UCSD-AML1 (cell line): Measurements from ENCODE around the gene ESRP2.
A peak's percentile ranks its signal among the peaks of the same experiment; 100 is the strongest.

ENCODE experiments used
- DNase-seq: peaks from one replicate; lab custom pipeline; 2025; ENCODE audit not compliant: unreplicated experiment; lab: John Stamatoyannopoulos, UW

ESRP2 gene

DNA sequence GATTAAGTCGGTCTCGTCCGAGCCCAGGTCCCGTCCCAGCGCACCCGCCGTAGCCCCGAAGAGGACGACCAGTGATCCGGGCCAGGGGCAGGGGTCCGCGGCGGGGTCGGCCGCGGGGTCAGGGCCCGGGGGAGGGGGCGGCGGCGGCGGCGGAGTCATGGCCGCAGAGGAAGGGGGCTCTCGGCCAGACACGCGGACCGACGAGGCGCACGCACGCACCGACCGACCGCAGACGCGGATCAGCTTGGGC lies at the start of gene ESRP2:
ESRP2 (minus strand) TSS at position 241 of the 250 bp plus-strand sequence; CDS start at position 159, 82 bp downstream.
- no peak for DNase-seq

DNA sequence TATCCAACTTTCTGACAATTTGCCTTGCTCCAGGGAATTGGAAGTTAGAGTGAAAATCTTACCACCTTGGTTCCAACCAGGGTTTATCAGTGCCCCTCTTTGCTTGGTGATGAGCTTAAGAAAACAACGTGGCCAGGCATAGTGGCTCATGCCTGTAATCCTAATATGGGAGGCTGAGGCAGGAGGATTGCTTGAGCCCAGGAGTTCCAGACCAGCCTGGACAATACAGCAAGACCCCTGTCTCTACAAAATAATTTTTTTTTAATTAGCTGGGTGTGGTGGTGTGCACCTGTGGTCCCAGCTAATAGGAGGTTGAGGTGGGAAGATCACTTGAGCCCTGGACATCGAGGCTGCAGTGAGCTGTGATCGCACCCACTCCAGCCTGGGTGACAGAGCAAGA lies 49.8 kb upstream of the ESRP2 start:
- DNase-seq, result no peak

DNA sequence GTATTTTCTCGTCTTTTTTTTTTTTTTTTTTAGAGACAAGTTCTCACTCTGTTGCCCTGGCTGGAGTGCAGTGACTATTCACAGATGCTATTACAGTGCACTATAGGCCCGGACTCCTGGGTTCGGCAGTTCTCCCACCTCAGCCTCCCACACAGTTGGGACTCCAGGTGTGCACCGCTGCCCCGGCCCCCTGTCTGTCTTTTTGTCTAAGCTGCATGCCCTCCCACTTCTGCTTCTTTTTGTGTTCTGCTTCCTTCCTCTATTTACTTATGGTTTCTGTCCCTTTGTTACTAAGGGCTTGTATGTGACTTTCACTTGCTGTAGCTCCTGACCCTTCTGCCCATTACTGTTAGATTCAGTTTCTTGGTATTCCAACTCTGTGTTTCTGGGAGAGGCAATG lies 48.9 kb upstream of the ESRP2 start:
- peak; percentile 40 for DNase-seq

GRCh38 chr16:68283801-68284598 lies 48.1 kb upstream of the ESRP2 start:
- no peak for DNase-seq

DNA sequence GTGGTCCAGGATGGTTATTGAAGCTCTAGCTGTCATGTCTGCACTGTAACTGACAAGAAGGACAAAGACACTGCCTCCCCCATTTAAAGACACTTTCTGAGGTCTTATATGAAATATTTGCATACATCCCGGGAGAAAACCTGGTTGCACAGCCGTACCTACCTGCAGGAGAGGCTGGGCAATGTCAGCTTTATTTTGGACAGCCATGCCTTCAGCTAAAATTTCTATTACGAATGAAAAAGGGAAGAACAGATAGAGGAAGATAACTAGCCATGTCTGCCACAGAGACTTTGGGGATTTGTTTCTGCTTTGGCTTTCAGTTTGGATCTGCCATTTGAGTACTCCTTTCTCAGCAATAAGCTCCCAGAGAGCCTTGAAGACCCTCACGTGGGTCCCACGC lies 47.4 kb upstream of the ESRP2 start:
- DNase-seq, result no peak

- DNase-seq, result no peak
These were observed 46.1 kb upstream of the ESRP2 start for GRCh38 chr16:68282064-68282452.

DNA sequence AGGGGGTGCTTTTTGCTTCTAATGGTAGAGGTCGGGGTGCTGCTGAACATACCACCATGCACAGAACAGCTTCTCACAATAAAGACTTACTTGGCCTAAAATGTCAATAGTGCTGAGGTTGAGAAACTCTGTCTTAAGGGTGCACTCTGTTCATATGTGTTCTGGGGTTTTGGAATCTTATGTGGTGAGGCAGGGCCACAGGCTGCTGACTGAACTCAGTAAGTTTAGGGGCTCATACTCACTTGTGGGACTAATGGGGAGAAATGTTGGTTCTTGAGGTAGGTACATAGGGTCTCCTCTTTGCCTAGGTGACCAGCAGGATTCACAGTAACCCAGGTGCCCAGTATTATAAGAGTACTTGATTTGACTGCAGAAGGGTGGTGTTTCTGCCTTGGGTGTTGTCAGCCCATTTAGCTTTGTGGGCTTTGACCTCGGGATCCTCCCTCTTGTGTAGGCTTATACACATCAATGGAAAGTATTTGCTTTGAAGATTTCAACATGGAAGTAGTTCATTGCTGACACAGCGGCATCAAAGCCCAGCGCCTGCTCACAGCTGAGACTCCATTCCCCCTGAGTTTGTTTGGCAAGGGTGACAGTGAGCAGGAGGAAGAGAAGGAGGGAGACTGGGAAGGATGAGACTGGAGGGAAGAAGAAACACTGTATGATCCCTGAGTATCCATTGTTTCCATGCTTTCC lies 45.6 kb upstream of the ESRP2 start:
- DNase-seq, result no peak

DNA sequence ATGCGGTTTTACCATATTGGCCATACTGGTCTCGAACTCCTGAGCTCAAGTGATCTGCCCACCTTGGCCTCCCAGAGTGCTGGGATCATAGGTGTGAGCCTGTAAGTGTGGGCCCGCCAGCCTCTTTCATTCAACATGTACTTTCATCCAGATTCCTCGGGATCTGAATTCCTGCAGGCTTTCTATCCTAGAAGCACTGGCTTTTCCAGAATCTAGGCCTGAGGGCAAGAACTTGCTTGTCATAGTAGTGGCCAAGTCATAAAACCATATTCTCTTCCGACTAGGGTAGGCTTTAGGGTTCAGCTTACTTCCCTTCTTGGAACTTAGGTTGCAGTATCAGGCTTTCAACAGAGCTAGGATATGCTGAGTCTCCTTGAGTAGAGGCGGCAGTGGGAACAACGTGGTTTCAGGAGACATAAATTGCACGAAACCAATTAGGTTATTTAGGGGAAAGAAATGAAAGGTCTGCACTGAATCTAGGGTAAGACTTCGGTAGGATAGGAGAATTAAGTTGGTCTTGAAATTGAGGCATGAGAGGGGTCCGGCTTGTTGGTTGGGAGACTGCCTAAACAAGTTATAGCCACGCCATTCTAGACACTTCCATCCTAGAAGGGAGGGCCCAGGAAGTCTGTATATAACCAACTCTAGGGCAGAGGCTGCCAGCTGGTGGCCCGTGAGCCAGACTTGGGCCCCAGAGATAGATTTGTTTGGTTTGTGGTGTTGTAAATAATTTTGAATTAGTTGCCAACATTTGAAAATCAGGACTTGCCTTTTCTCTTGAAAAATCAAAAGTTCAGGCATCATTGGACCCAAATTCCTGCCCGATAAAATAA lies 44.0 kb upstream of the ESRP2 start:
- no peak for DNase-seq

DNA sequence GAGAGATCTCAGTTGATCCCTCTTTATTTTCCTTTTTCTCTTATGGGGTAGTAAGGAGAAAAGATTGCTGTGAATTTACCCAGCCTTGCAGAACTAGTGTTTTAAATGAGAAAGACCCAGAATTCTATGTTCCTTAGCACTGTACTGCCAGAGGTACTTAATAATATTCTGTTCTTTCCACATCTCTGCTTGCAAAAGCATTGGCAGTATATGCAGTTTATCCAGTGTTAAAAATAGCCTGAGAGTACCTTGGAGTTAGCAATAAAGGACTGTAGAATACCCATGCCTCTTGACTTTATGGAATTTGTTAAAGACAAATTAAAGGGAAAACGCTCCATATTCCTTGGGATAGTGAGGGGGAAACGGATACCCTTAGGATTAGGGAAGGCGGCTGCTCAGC lies 40.3 kb upstream of the ESRP2 start:
- no peak for DNase-seq

DNA sequence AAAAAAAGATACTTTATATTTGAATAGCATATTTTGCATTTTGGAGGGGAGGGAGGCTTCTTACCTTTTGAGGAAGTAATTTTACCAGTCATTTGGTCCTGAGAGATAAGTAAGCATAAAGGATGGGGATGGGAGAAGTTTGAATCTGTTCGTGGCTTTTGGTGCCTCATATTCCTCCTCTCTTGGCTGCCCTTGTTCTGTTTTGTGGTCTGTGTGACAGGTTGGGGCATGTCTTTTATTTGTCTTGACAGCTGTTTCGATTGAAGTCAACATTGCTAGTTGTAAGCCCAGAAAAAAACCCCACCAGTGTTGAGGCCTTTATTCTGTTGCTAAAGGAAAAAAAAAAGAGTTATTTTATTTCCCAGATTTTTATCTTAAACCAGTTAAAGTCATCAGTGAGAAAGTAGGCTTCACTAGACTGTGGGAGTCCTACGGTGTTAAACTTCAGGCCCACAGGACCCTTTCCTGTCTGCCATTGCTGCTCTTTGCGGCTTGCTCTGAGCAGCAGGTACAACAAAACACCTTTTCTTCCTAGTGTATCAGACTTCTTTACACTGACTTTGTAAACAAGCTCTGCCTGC lies 39.8 kb upstream of the ESRP2 start:
- DNase-seq, result no peak

DNA sequence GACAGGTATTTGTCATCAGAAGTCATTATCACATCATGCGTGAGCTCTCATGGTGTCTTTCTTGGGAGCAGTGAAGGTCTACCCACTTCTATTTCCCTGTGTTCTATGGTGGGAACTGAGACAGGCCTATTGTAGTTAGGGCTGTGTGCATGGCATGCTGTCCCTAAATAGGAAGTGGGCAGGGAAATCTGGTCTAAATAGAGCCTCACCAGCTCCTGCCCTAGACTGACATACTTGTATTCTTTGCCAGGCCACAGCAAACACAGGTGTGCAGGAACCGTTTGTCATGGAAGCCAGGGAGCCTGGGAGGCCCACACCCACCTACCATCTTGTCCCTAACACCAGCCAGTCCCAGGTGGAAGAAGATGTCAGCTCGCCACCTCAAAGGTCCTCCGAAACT lies 38.5 kb upstream of the ESRP2 start:
- DNase-seq, result no peak

GRCh38 chr16:68273896-68274295 lies 38.0 kb upstream of the ESRP2 start:
- DNase-seq, result no peak

DNA sequence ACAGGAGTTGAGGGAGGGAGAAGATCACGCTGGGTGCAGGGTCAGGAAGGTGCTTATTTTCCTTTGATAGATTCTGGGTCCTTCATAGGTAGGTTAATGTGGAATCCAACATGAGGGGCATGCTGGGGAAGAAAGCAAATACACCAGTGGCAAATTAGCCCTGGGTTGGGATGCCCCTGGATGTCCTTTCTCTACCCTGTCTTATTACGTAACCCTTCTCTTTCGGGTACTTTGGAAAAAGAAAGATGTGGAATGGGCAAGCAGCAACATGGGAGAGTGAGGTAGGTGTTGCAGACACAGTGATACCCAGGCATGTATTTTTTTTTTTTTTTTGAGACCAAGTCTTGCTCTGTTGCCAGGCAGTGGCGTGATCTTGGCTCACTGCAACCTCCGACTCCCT lies 37.5 kb upstream of the ESRP2 start:
- DNase-seq, result no peak

- DNase-seq, result no peak
These were observed 36.7 kb upstream of the ESRP2 start for GRCh38 chr16:68272507-68273209.

DNA sequence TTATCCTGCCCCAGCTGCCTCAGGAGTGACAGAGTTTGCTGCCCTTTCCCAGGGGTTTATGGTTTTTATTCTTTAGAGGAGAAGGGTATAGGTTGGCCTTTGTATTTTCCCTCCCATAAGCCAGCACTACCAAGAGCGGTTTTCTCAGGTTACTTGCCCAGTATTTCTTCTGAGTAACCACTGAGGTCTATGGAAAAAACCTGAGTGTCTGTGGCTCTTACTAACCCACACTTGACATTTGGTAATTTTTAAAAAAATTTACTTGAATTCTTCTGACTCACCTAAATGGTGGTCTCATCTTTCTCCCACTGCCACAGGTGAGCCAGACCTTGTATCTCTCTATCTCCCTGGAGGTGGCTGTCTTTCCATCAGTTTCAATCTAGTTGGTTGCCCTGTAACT lies 34.4 kb upstream of the ESRP2 start:
- DNase-seq, result no peak

DNA sequence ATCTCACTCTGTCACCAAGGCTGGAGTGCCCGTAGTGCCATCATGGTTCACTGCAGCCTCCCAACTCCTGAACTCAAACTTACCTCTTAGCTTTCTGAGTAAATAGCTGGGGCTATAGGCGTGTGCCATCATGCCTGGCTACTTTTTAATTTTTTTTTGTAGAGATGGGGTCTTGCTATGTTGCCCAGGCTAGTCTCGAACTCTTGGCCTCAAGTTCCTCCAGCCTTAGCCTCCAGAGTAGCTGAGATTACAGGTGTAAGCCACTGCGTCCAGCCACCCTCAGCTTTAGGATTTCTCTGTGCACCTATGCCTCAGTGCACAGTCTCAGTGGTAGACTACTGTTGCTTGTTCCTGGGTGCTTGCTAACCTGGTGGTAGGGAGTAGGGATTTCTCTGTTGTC lies 33.9 kb upstream of the ESRP2 start:
- DNase-seq, result no peak

- no peak for DNase-seq
These were observed 31.9 kb upstream of the ESRP2 start for GRCh38 chr16:68267612-68268405.

- DNase-seq, result peak; percentile 41
These were observed 29.4 kb upstream of the ESRP2 start for GRCh38 chr16:68265078-68265920.
